ENCODE measurements around the gene FKRP. TPM values are rescaled to one million over a fixed set of nuclear protein-coding genes. Genes with fewer than 3 reads are reported as not detected.

Gene FKRP
- total RNA-seq, 1 experiment from 2014 or later, result 24.1 TPM

- ATAC-seq, result no peak
- no peaks in the 10 kb centered on the region for H3K36me3 Mint-ChIP-seq
- H3K27me3 Mint-ChIP-seq (ENCODE audit: low read depth), result no peaks in the 10 kb centered on the region
- TF ChIP-seq ZNF423 (CRISPR knock-in tag; IDR thresholded peaks at IDR 0.05), result no peak
- TF ChIP-seq STAT6 (CRISPR knock-in tag; conservative IDR thresholded peaks at IDR 0.05; ENCODE audit: low read depth), result no peak
- no peak for TF ChIP-seq NFYB (CRISPR knock-in tag; conservative IDR thresholded peaks at IDR 0.05; ENCODE audit: low read depth)
- TF ChIP-seq TCF7 (CRISPR knock-in tag; IDR thresholded peaks at IDR 0.05; ENCODE audit: low read depth), result no peak
- no peak for TF ChIP-seq ATF3 (CRISPR knock-in tag; conservative IDR thresholded peaks at IDR 0.05)
- TF ChIP-seq ZNF532 (CRISPR knock-in tag; IDR thresholded peaks at IDR 0.05; ENCODE audit: borderline replicate concordance), result no peak
- no peak for TF ChIP-seq ZBTB21 (CRISPR knock-in tag; IDR thresholded peaks at IDR 0.05; ENCODE audit: borderline replicate concordance)
- no peak for TF ChIP-seq CREM (CRISPR knock-in tag; IDR thresholded peaks at IDR 0.05)
- TF ChIP-seq ZNF425 (CRISPR knock-in tag; conservative IDR thresholded peaks at IDR 0.05), result no peak
- no peak for TF ChIP-seq EMX1 (CRISPR knock-in tag; IDR thresholded peaks at IDR 0.05)
- TF ChIP-seq ZNF138 (CRISPR knock-in tag; conservative IDR thresholded peaks at IDR 0.05), result no peak
- no peak for TF ChIP-seq ZBTB43 (CRISPR knock-in tag; IDR thresholded peaks at IDR 0.05)
- no peak for TF ChIP-seq CDX4 (CRISPR knock-in tag; IDR thresholded peaks at IDR 0.05; ENCODE audit: borderline replicate concordance)
- no peak for TF ChIP-seq PRDM15 (CRISPR knock-in tag; IDR thresholded peaks at IDR 0.05)
- no peak for TF ChIP-seq ZNF317 (CRISPR knock-in tag; IDR thresholded peaks at IDR 0.05; ENCODE audit: borderline replicate concordance, low read depth)
- TF ChIP-seq HMGA2 (CRISPR knock-in tag; IDR thresholded peaks at IDR 0.05), result no peak
- no peak for TF ChIP-seq CTCF (IDR thresholded peaks at IDR 0.05)
- TF ChIP-seq NR2C2 (CRISPR knock-in tag; IDR thresholded peaks at IDR 0.05), result no peak
- no peaks in the 10 kb centered on the region for H3K4me1 Mint-ChIP-seq
- ChIA-PET CTCF (interaction anchor here (0.7 to 1.6 kb wide), 2 partner anchors 38 to 48 kb away, joined by 3 to 5 read pairs; no protein-coding TSS in a partner anchor), POLR2A (no interaction called here)
- H3K9me3 Mint-ChIP-seq, result no peaks in the 10 kb centered on the region
- no peak overlapping the region for H3K27ac Mint-ChIP-seq
- no peak for DNase-seq (ENCODE audit: low spot score)
- no peak overlapping the region for H3K4me3 Mint-ChIP-seq
Measured at GRCh38 chr19:46802152-46802551, 56.3 kb downstream of the FKRP start.
